Erythroblast (primary cell): ENCODE data around the gene GTPBP10.

ENCODE experiments used
- GATA1 ChIP-seq: IDR thresholded peaks from 2 replicates; pipeline ENCODE4 v1.6.1; 2011; ENCODE audit warnings: low read depth, mild to moderate bottlenecking, control low read depth, low read length, moderate library complexity
- POLR2A ChIP-seq: IDR thresholded peaks from 2 replicates; pipeline ENCODE4 v1.6.1; 2011; ENCODE audit warnings: mild to moderate bottlenecking, low read length

DNA sequence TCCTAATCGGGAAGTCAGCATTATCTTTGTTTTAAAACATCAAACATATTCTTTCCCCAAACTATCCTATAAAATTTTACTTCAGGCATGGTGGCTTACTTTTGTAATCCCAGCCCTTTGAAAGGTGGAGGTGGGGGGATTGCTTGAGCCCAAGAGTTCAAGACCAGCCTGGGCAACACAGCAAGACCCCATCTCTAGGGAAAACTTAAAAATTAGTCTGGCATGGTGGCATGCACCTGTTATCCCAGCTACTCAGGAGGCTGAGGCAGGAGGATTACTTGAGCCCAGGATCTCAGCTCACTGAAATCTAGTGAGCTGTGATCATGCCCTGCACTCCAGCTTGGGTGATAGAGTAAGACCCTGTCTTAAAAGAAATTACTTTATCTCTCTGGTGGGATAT, 61.6 kb downstream of the GTPBP10 start:
- TF ChIP-seq POLR2A: no peak
- no peak for TF ChIP-seq GATA1
